ENCODE results near the gene ANO7. TPM values are rescaled to one million over a fixed set of nuclear protein-coding genes. Genes with fewer than 3 reads are reported as not detected.

The ANO7 gene
- total and polyA plus RNA-seq, 2 of the 13 experiments (the other 11 are each of a cell fraction or from before 2014, with no cell fraction given) = 4.1 to 4.9 TPM

DNA sequence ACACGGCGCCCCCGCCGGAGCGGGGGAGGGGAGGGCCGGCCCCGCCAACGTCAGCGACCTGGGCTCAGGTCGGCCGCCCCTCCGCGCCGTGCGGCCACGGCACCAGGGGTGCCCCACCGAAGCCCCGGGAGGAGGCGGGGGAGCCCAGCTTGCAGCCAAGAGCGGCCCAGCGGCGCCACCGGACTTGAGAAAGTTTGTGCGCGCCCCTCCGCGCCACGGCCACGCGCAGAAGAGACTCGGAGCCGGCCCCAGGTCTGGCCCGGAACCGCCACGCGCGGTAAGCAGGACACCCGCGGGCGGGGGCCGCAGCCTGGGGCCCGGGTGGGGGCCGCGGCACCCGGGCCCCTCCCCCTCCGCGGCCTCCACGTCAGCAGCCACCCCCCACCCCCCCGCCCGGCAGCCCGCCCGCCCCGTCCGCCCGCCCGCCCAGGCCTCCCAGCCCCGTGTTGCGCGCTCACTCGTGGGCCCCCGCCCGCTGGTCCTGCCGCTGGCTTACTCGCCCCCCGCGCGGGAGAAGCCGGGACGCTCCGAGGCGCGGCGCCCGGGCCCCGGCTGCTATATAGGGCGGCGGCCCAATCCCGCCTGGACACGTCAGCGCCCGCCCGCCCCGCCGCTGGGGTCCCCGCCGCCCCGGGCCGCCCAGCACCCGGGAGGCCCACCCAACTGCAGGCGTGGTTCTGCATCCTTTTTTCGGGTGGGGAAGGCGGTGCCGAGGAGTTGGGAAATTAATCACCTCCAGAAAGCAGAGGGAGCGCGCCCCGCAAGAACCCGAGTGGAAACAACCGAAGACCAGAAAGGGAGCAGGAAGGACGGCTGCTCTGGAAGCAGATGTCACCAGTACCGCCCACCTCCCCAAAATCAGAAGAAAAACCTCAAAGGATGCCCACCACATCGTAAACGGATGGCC lies 84.1 kb downstream of the ANO7 start (continued):
- TF ChIP-seq ISL2 (CRISPR knock-in tag; IDR thresholded peaks at IDR 0.05) = peak; percentile 59; the same call in 1 of the 2 replicates
- peak; percentile 45; the same call in 1 of the 2 replicates for TF ChIP-seq TAF1 (CRISPR knock-in tag; IDR thresholded peaks at IDR 0.05)
- TF ChIP-seq, protein P1, sequence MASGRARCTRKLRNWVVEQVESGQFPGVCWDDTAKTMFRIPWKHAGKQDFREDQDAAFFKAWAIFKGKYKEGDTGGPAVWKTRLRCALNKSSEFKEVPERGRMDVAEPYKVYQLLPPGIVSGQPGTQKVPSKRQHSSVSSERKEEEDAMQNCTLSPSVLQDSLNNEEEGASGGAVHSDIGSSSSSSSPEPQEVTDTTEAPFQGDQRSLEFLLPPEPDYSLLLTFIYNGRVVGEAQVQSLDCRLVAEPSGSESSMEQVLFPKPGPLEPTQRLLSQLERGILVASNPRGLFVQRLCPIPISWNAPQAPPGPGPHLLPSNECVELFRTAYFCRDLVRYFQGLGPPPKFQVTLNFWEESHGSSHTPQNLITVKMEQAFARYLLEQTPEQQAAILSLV (CRISPR knock-in tag; IDR thresholded peaks at IDR 0.05; ENCODE audit: borderline replicate concordance) = 0 out of 2 replicates have a peak, but pooled peaks have one; percentile 23
- TF ChIP-seq MEF2D (CRISPR knock-in tag; IDR thresholded peaks at IDR 0.05) = no peak
- TF ChIP-seq, protein P2, sequence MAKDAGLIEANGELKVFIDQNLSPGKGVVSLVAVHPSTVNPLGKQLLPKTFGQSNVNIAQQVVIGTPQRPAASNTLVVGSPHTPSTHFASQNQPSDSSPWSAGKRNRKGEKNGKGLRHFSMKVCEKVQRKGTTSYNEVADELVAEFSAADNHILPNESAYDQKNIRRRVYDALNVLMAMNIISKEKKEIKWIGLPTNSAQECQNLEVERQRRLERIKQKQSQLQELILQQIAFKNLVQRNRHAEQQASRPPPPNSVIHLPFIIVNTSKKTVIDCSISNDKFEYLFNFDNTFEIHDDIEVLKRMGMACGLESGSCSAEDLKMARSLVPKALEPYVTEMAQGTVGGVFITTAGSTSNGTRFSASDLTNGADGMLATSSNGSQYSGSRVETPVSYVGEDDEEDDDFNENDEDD (CRISPR knock-in tag; IDR thresholded peaks at IDR 0.05; ENCODE audit: borderline replicate concordance) = no peak
- peak; percentile 49 for TF ChIP-seq PHF8 (CRISPR knock-in tag; IDR thresholded peaks at IDR 0.05)
- peak; percentile 60; the same call in 1 of the 2 replicates for TF ChIP-seq YEATS4 (CRISPR knock-in tag; IDR thresholded peaks at IDR 0.05; ENCODE audit: borderline replicate concordance)
- TF ChIP-seq TMF1 (CRISPR knock-in tag; IDR thresholded peaks at IDR 0.05; ENCODE audit: low read depth) = 0 out of 2 replicates have a peak, but pooled peaks have one; percentile 58
- peak; percentile 47; the same call in 1 of the 2 replicates for TF ChIP-seq NFYB (CRISPR knock-in tag; IDR thresholded peaks at IDR 0.05)
- peak; percentile 26; the same call in 1 of the 2 replicates for TF ChIP-seq ZNF776 (CRISPR knock-in tag; IDR thresholded peaks at IDR 0.05)
- TF ChIP-seq ZBTB7A (CRISPR knock-in tag; IDR thresholded peaks at IDR 0.05) = 0 out of 2 replicates have a peak, but pooled peaks have one; percentile 46
- no peak; the same call in 1 of the 2 replicates for TF ChIP-seq ZNF160 (CRISPR knock-in tag; IDR thresholded peaks at IDR 0.05)
- TF ChIP-seq, protein P3, sequence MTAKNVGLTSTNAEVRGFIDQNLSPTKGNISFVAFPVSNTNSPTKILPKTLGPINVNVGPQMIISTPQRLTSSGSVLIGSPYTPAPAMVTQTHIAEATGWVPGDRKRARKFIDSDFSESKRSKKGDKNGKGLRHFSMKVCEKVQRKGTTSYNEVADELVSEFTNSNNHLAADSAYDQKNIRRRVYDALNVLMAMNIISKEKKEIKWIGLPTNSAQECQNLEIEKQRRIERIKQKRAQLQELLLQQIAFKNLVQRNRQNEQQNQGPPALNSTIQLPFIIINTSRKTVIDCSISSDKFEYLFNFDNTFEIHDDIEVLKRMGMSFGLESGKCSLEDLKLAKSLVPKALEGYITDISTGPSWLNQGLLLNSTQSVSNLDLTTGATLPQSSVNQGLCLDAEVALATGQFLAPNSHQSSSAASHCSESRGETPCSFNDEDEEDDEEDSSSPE (CRISPR knock-in tag; IDR thresholded peaks at IDR 0.05) = 0 out of 2 replicates have a peak, but pooled peaks have one; percentile 26
- 0 out of 2 replicates have a peak, but pooled peaks have one; percentile 22 for TF ChIP-seq SMAD1 (CRISPR knock-in tag; IDR thresholded peaks at IDR 0.05; ENCODE audit: borderline replicate concordance, low read depth)
- no peak for TF ChIP-seq HDAC6 (IDR thresholded peaks at IDR 0.05; ENCODE audit: low read depth, low read length)
- TF ChIP-seq, protein P4, sequence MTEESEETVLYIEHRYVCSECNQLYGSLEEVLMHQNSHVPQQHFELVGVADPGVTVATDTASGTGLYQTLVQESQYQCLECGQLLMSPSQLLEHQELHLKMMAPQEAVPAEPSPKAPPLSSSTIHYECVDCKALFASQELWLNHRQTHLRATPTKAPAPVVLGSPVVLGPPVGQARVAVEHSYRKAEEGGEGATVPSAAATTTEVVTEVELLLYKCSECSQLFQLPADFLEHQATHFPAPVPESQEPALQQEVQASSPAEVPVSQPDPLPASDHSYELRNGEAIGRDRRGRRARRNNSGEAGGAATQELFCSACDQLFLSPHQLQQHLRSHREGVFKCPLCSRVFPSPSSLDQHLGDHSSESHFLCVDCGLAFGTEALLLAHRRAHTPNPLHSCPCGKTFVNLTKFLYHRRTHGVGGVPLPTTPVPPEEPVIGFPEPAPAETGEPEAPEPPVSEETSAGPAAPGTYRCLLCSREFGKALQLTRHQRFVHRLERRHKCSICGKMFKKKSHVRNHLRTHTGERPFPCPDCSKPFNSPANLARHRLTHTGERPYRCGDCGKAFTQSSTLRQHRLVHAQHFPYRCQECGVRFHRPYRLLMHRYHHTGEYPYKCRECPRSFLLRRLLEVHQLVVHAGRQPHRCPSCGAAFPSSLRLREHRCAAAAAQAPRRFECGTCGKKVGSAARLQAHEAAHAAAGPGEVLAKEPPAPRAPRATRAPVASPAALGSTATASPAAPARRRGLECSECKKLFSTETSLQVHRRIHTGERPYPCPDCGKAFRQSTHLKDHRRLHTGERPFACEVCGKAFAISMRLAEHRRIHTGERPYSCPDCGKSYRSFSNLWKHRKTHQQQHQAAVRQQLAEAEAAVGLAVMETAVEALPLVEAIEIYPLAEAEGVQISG (CRISPR knock-in tag; IDR thresholded peaks at IDR 0.05) = peak; percentile 55
- TF ChIP-seq, protein P5, sequence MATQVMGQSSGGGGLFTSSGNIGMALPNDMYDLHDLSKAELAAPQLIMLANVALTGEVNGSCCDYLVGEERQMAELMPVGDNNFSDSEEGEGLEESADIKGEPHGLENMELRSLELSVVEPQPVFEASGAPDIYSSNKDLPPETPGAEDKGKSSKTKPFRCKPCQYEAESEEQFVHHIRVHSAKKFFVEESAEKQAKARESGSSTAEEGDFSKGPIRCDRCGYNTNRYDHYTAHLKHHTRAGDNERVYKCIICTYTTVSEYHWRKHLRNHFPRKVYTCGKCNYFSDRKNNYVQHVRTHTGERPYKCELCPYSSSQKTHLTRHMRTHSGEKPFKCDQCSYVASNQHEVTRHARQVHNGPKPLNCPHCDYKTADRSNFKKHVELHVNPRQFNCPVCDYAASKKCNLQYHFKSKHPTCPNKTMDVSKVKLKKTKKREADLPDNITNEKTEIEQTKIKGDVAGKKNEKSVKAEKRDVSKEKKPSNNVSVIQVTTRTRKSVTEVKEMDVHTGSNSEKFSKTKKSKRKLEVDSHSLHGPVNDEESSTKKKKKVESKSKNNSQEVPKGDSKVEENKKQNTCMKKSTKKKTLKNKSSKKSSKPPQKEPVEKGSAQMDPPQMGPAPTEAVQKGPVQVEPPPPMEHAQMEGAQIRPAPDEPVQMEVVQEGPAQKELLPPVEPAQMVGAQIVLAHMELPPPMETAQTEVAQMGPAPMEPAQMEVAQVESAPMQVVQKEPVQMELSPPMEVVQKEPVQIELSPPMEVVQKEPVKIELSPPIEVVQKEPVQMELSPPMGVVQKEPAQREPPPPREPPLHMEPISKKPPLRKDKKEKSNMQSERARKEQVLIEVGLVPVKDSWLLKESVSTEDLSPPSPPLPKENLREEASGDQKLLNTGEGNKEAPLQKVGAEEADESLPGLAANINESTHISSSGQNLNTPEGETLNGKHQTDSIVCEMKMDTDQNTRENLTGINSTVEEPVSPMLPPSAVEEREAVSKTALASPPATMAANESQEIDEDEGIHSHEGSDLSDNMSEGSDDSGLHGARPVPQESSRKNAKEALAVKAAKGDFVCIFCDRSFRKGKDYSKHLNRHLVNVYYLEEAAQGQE (IDR thresholded peaks at IDR 0.05; ENCODE audit: borderline replicate concordance in 1 of 2, low read depth in 1 of 2, low read length in 2 of 2) = no peak
- peak; percentile 73 for TF ChIP-seq DR1 (CRISPR knock-in tag; IDR thresholded peaks at IDR 0.05)
